B cell (primary cell): ENCODE data around the gene MRTFA. TPM values are rescaled to one million over a fixed set of nuclear protein-coding genes. Genes with fewer than 3 reads are reported as not detected.

ENCODE experiments used
- ATAC-seq: fragments of 200-7000 bp; cut with Tn5 transposase; one replicate; pipeline ENCODE4 v1.10.0; 2021; ENCODE audit warnings: low read depth, mild to moderate bottlenecking, moderate number of reproducible peaks, moderate library complexity
- CTCF ChIA-PET: fragments of 350-600 bp; sonication (Branson Sonifier 250); formaldehyde crosslinking; loops from one replicate; lab custom pipeline; 2021; ENCODE audit warnings: antibody characterized with exemption, inconsistent platforms; lab: Charles Lee
- POLR2A ChIA-PET: fragments of 350-600 bp; sonication (Branson Sonifier 250); formaldehyde crosslinking; loops from one replicate; lab custom pipeline; 2021; ENCODE audit warnings: antibody characterized with exemption; lab: Charles Lee
- DNase-seq: peaks from one replicate; pipeline ENCODE4 v3.0.0; 2013
- H2AFZ ChIP-seq: 2 replicates; pipeline ENCODE4 v1.6.1; 2012; ENCODE audit warnings: mild to moderate bottlenecking, low read depth, low read length; ENCODE audit not compliant: insufficient read depth, poor library complexity, severe bottlenecking
- H3K27ac ChIP-seq, 2 donors: 1 replicate in 1 of 2; 2 replicates in 1 of 2; pipeline ENCODE4 v1.5.1; 2012 to 2013; ENCODE audit warnings: low read length in 2 of 2, mild to moderate bottlenecking in 2 of 2, moderate library complexity in 1 of 2
- H3K27me3 ChIP-seq, 4 experiments: fragments of 200-600 bp in 1 of 4; sonication (generic) in 1 of 4; replicated peaks in 1 of 4; 1 replicate in 2 of 4; 2 replicates in 2 of 4; pipeline versions ENCODE4 v1.6.1 to v1.7.0; 2013 to 2016; ENCODE audit warnings: low read length in 3 of 4, mild to moderate bottlenecking in 2 of 4, mixed read lengths in 1 of 4, moderate library complexity in 1 of 4; ENCODE audit not compliant: insufficient read depth in 4 of 4, control insufficient read depth in 3 of 4; ENCODE audit errors: control extremely low read depth in 1 of 4
- H3K36me3 ChIP-seq, 2 experiments: replicated peaks in 1 of 2; 1 replicate in 1 of 2; 2 replicates in 1 of 2; pipeline versions ENCODE4 v1.6.1 to v1.7.1; 2013; ENCODE audit warnings: low read length in 1 of 2; ENCODE audit not compliant: insufficient read depth in 2 of 2, control insufficient read depth in 1 of 2; ENCODE audit errors: control extremely low read depth in 1 of 2, extremely low read depth in 1 of 2
- H3K4me1 ChIP-seq, 2 donors: fragments of 200-600 bp in 1 of 2; sonication (generic) in 1 of 2; 1 replicate in 1 of 2; 2 replicates in 1 of 2; pipeline versions ENCODE4 v1.5.1 to v1.6.1; 2013 to 2017; ENCODE audit warnings: low read length in 2 of 2; ENCODE audit not compliant: control insufficient read depth in 2 of 2, insufficient read depth in 2 of 2
- H3K4me2 ChIP-seq: replicated peaks from 2 replicates; pipeline ENCODE3; 2012; ENCODE audit warnings: mild to moderate bottlenecking, low read depth, low read length; ENCODE audit not compliant: poor library complexity, severe bottlenecking
- H3K4me3 ChIP-seq, 5 experiments: fragments of 200-600 bp in 1 of 5; sonication (generic) in 1 of 5; 1 replicate in 3 of 5; 2 replicates in 2 of 5; pipeline versions ENCODE4 v1.5.1 to v1.7.0; 2011 to 2016; ENCODE audit warnings: low read length in 4 of 5, mild to moderate bottlenecking in 4 of 5, low read depth in 2 of 5, control low read depth in 1 of 5, moderate library complexity in 1 of 5; ENCODE audit not compliant: insufficient read depth in 1 of 5; ENCODE audit errors: control extremely low read depth in 1 of 5, extremely low read depth in 1 of 5
- H3K79me2 ChIP-seq: fragments of 200-600 bp; sonication (generic); one replicate; pipeline ENCODE4 v1.6.0; 2016; ENCODE audit warnings: low read length; ENCODE audit not compliant: control insufficient read depth, insufficient read depth
- H3K9ac ChIP-seq: fragments of 200-600 bp; sonication (generic); 2 replicates; pipeline ENCODE4 v1.6.1; 2017; ENCODE audit warnings: mild to moderate bottlenecking, low read length, moderate library complexity
- H3K9me3 ChIP-seq, 3 donors: one replicate each; pipeline versions ENCODE4 v1.6.1 to v1.7.1; 2013; ENCODE audit warnings: low read length in 2 of 3; ENCODE audit not compliant: control insufficient read depth in 2 of 3, insufficient read depth in 1 of 3; ENCODE audit errors: control extremely low read depth in 1 of 3
- H4K20me1 ChIP-seq: 2 replicates; pipeline ENCODE4 v1.6.0; 2012; ENCODE audit warnings: mild to moderate bottlenecking, low read length; ENCODE audit not compliant: insufficient read depth, control insufficient read depth, poor library complexity, severe bottlenecking
- H3K27ac Mint-ChIP-seq: one replicate; pipeline ENCODE4 v1.8.0; 2021; ENCODE audit warnings: mixed read lengths
- H3K27me3 Mint-ChIP-seq: one replicate; pipeline ENCODE4 v1.8.0; 2021; ENCODE audit warnings: mixed read lengths
- H3K4me1 Mint-ChIP-seq: one replicate; pipeline ENCODE4 v1.8.0; 2021; ENCODE audit warnings: mixed read lengths
- H3K4me3 Mint-ChIP-seq: one replicate; pipeline ENCODE4 v1.8.0; 2021; ENCODE audit warnings: mixed read lengths
- H3K9me3 Mint-ChIP-seq: one replicate; pipeline ENCODE4 v1.8.0; 2022; ENCODE audit warnings: mixed read lengths; ENCODE audit not compliant: insufficient read depth
- CTCF ChIP-seq: fragments of 200-600 bp; IDR thresholded peaks from one replicate; pipeline ENCODE4 v1.8.0; 2022; ENCODE audit warnings: antibody characterized with exemption, mild to moderate bottlenecking
- EZH2 ChIP-seq: IDR thresholded peaks from 2 replicates; pipeline ENCODE4 v1.6.1; 2012; ENCODE audit warnings: borderline replicate concordance, low read depth, mild to moderate bottlenecking, moderate library complexity, low read length; ENCODE audit not compliant: insufficient read depth, poor library complexity, severe bottlenecking
- WGBS: methylation state at CpG from one replicate; pipeline ENCODE4 v1.1.5; 2013; ENCODE audit warnings: missing lambda C conversion rate; ENCODE audit not compliant: insufficient coverage; 5-methylcytosine and 5-hydroxymethylcytosine counted together
- intact Hi-C: fragments of 100-400 bp; cut with micrococcal nuclease; formaldehyde crosslinking; loops from one replicate; pipeline ENCODE4 v1.10.0; 2022
- polyA plus RNA-seq: library from polyadenylated mRNA; depleted of rRNA; stranded (reverse); fragments of >200 nt; gene quantifications from 2 replicates; pipeline ENCODE4 v1.2.3, GENCODE V29; 2012
- total RNA-seq, 2 donors: library from RNA; stranded (reverse); fragments of 120-200 nt in 1 of 2; gene quantifications; 1 replicate in 1 of 2; 2 replicates in 1 of 2; pipeline versions ENCODE4 v1.2.3 to v1.2.4, GENCODE V29; 2013 to 2022

The MRTFA gene
- total and polyA plus RNA-seq, 2 donors (not counting 1 experiment from before 2014, with no cell fraction given) = 28.9 to 82.6 TPM

GRCh38 chr22:40567626-40568328 lies 68.7 kb downstream of the MRTFA start:
- DNase-seq (no peak), ATAC-seq (no peak)
- Histone ChIP-seq H3K27ac (no peak overlapping the region), H4K20me1 (peaks cover 31% of the 10 kb centered on the region), H3K4me2 (no peak overlapping the region), H3K4me1 (no peaks in the 10 kb centered on the region), H3K36me3 (peaks cover 0 to 3% of the 10 kb centered on the region in 2 experiments), H3K27me3 (no peaks in the 10 kb centered on the region), H3K79me2 (peaks cover 64% of the 10 kb centered on the region), H3K9ac (no peak overlapping the region), H2AFZ (no peak overlapping the region), H3K9me3 (peaks cover 0 to 15% (median 1%) of the 10 kb centered on the region in 3 donors), H3K4me3 (no peak overlapping the region)
- no peak for TF ChIP-seq EZH2
- TF ChIP-seq CTCF = no peak
- Mint-ChIP-seq H3K27ac (no peak overlapping the region), H3K9me3 (no peaks in the 10 kb centered on the region), H3K4me3 (no peak overlapping the region), H3K27me3 (no peaks in the 10 kb centered on the region), H3K4me1 (peaks cover 6% of the 10 kb centered on the region)
- POLR2A ChIA-PET = no interaction called here
- intact Hi-C loops = no loop called here
- no CpG with 5 or more reads among the region's 1 CpG for WGBS
- CTCF ChIA-PET = no interaction called here

GRCh38 chr22:40567106-40567505 lies 69.4 kb downstream of the MRTFA start:
- H3K27me3 Mint-ChIP-seq = no peaks in the 10 kb centered on the region
- peaks cover 34% of the 10 kb centered on the region for H4K20me1 ChIP-seq
- no peak for DNase-seq
- peaks cover 68% of the 10 kb centered on the region for H3K79me2 ChIP-seq
- no peaks in the 10 kb centered on the region for H3K27me3 ChIP-seq
- no peak for ATAC-seq
- H3K36me3 ChIP-seq = peaks cover 0 to 1% of the 10 kb centered on the region in 2 experiments
- no peak overlapping the region for H3K27ac ChIP-seq
- H3K4me1 ChIP-seq = no peaks in the 10 kb centered on the region
- CTCF ChIA-PET = no interaction called here
- no peak overlapping the region for H3K4me2 ChIP-seq
- no peaks in the 10 kb centered on the region for H3K9me3 Mint-ChIP-seq
- no peak overlapping the region for H2AFZ ChIP-seq
- POLR2A ChIA-PET = no interaction called here
- WGBS = no CpG with 5 or more reads among the region's 3 CpGs
- H3K9ac ChIP-seq = no peak overlapping the region
- intact Hi-C loops = no loop called here
- no peak for TF ChIP-seq EZH2
- TF ChIP-seq CTCF = no peak
- H3K4me1 Mint-ChIP-seq = peaks cover 6% of the 10 kb centered on the region
- H3K4me3 ChIP-seq = no peak overlapping the region
- peaks cover 0 to 15% (median 1%) of the 10 kb centered on the region in 3 donors for H3K9me3 ChIP-seq
- H3K27ac Mint-ChIP-seq = no peak overlapping the region
- H3K4me3 Mint-ChIP-seq = no peak overlapping the region
